T-helper 1 cell treated with Interleukin-12 subunit alpha and Interleukin-12 subunit beta and Interleukin-4 antibody, amounts not matched to agents 30 μg/mL and 1 μg/mL, for 36 hours (primary cell): ENCODE data around the gene CLASP1.
"Not testable (repeated sequence)": the region's sequence is repeated elsewhere in the genome, so short reads cannot be mapped to it uniquely, and the experiment has no call there.

ENCODE experiments used
- H3K27ac Mint-ChIP-seq: one replicate; pipeline ENCODE4 v1.8.0; 2021; ENCODE audit warnings: mild to moderate bottlenecking, mixed read lengths
- H3K27me3 Mint-ChIP-seq: one replicate; pipeline ENCODE4 v1.8.0; 2021; ENCODE audit warnings: low read depth, mixed read lengths
- H3K36me3 Mint-ChIP-seq: one replicate; pipeline ENCODE4 v1.8.0; 2021; ENCODE audit warnings: low read depth, mixed read lengths
- H3K4me1 Mint-ChIP-seq: one replicate; pipeline ENCODE4 v1.8.0; 2021; ENCODE audit warnings: low read depth, mixed read lengths
- H3K4me3 Mint-ChIP-seq: one replicate; pipeline ENCODE4 v1.8.0; 2021; ENCODE audit warnings: mild to moderate bottlenecking, moderate library complexity, mixed read lengths
- H3K9me3 Mint-ChIP-seq: one replicate; pipeline ENCODE4 v1.8.0; 2021; ENCODE audit warnings: mixed read lengths

The CLASP1 gene

DNA sequence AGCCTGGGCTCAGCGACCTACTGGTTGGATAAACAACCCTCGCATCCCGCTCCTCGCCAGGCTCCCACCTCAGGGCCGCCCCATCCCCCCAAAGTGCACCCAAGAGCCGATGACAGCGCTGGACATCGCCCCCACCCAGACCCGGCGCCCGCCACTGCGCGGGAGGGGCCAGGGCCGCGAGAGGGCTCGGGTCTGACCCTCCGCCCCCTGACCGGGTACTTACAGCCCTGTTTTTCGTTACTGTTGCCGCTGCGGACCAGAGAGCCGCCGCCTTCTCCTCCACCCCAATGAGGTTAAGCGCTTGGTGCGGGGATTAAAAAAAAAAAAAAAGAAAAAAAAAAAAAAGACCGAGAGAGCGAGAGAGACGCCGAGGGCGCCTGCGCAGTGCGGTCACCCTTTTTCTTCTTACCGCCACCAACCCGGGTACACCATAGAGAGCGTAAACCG is at the start of gene CLASP1:
TSS of gene CLASP1 (minus strand) at position 314 of the 447 bp plus-strand sequence. CDS start 43,567 bp downstream, outside the sequence.
- peaks cover 51% of the 10 kb centered on the region for H3K4me1 Mint-ChIP-seq
- H3K27me3 Mint-ChIP-seq: no peaks in the 10 kb centered on the region
- peak within 1 kb of the TSS; percentile 92 for H3K4me3 Mint-ChIP-seq
- H3K9me3 Mint-ChIP-seq: no peaks in the 10 kb centered on the region
- peak within 1 kb of the TSS; percentile 100 for H3K27ac Mint-ChIP-seq
- peaks cover 21% of the 10 kb centered on the region for H3K36me3 Mint-ChIP-seq

GRCh38 chr2:121698318-121698930 is 49.2 kb upstream of the CLASP1 start:
- Mint-ChIP-seq H3K36me3 (no peaks in the 10 kb centered on the region), H3K4me1 (peaks cover 42% of the 10 kb centered on the region), H3K4me3 (peak overlapping the region; percentile 18), H3K27ac (peak overlapping the region; percentile 77), H3K27me3 (no peaks in the 10 kb centered on the region), H3K9me3 (no peaks in the 10 kb centered on the region)

DNA sequence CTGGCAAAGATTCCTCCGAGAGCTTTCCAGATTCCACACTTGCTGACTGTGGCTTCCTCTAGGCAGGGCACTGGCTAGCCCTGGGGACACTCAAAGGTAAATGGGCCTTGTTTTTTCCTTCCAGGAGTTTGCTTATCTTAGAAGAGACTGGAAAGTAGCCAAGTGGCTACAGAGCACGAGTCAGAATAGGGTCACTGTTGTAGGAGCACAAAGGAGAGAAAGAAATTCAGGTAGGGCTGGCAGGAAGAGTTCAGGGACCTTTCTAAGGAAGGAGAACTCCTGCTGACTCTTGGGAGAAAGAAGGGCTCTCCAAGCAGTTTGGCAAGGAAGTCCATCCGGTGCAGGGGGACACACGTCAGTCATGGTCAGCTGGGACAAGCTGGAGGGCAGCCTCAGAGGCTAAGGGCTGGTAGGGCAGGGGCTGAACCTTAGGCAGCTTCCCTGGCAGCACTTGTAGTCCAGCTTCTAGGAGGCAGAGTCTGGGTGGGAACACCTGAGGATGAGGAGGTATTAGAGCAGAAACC is 47.9 kb upstream of the CLASP1 start:
- H3K4me1 Mint-ChIP-seq: peaks cover 38% of the 10 kb centered on the region
- H3K27ac Mint-ChIP-seq: no peak overlapping the region
- no peaks in the 10 kb centered on the region for H3K27me3 Mint-ChIP-seq
- H3K4me3 Mint-ChIP-seq: no peak overlapping the region
- no peaks in the 10 kb centered on the region for H3K36me3 Mint-ChIP-seq
- H3K9me3 Mint-ChIP-seq: no peaks in the 10 kb centered on the region

DNA sequence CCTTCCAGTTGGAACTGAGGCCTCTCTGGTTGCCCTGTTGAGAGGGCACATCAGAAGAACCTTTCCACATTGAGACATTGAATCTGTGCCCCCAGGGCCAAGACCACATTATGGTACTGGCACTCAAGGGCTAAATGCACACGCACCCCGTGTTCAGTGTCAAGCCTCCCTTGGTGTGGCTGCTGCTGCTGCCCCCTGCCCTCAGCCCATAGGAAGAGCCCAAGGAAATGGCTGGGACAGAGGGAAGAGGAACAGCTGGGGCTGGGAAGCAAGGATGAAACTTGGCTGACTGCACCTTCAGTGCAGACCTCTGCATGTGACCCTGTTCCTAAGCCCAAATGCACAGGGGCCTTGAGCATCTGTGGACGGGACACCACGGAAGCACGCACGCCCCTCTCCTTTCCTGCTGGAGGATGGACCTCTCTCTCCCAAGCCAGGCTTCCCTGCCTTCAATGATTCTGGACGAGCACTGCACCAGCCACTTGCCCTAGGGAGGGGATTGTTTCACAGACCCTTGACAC is 47.2 kb upstream of the CLASP1 start:
- H3K27me3 Mint-ChIP-seq: no peaks in the 10 kb centered on the region

GRCh38 chr2:121695171-121695451 is 45.8 kb upstream of the CLASP1 start:
- Mint-ChIP-seq H3K4me1 (peaks cover 20% of the 10 kb centered on the region), H3K27me3 (no peaks in the 10 kb centered on the region), H3K9me3 (no peaks in the 10 kb centered on the region), H3K36me3 (no peaks in the 10 kb centered on the region), H3K27ac (no peak overlapping the region), H3K4me3 (no peak overlapping the region)

More for the DNA sequence above, 47.2 kb upstream of the CLASP1 start:
- Mint-ChIP-seq H3K27ac (no peak overlapping the region), H3K9me3 (no peaks in the 10 kb centered on the region), H3K4me3 (no peak overlapping the region), H3K36me3 (no peaks in the 10 kb centered on the region), H3K4me1 (peaks cover 32% of the 10 kb centered on the region)

DNA sequence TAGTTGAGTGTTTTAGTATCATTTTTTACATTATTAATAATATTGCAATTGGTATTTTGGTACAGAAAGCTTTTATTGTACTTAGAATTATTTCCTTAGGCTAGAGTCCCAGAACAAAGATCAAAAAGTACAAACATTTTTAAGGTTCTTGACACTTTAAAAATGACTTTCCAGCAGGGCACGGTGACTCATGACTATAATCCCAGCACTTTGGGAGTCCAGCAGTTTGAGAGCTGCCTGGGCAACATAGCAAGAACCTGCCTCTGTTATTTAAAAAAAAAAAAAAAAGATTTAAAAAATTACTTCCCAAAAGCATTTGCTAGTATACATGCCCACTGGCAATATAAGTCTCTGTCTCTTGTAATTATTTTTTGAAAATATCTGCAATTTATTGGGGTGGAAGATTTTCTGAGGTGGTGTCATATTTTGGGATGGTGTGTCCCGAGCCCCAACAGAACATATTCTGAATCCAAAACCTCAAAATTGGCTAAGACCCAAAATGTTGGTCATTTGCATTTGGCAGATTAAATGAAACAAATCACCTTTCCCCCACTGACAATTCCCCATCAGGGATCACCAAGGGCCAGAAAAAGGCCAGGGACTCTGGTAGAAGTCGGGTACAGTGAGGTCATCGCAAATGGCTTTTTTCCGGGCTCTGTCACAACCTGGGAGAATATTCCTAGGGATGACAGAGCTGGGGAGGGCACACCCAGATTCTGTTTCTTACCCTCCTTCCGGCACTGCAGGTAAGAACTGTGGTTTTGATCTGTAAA is 45.3 kb upstream of the CLASP1 start:
- Mint-ChIP-seq H3K27me3 (no peaks in the 10 kb centered on the region), H3K36me3 (no peaks in the 10 kb centered on the region), H3K4me1 (peaks cover 15% of the 10 kb centered on the region), H3K27ac (no peak overlapping the region), H3K4me3 (no peak overlapping the region), H3K9me3 (no peaks in the 10 kb centered on the region)

DNA sequence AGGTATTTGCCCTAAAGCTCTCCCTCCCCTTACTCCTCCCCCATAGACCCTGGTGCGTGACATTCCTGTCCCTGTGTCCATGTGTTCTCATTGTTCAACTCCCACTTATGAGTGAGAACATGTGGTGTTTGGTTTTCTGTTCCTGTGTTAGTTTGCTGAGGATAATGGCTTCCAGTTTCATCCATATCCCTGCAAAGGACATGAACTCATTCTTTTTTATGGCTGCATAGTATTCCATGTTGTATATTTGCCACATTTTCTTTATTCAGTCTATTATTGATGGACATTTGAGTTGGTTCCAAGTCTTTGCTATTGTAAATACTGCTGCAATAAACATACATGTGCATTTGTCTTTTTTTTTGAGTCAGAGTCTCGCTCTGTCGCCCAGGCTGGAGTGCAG is 41.3 kb upstream of the CLASP1 start:
- not testable (repeated sequence) for H3K27ac Mint-ChIP-seq, H3K36me3 Mint-ChIP-seq, H3K27me3 Mint-ChIP-seq, H3K4me1 Mint-ChIP-seq, H3K9me3 Mint-ChIP-seq, H3K4me3 Mint-ChIP-seq

DNA sequence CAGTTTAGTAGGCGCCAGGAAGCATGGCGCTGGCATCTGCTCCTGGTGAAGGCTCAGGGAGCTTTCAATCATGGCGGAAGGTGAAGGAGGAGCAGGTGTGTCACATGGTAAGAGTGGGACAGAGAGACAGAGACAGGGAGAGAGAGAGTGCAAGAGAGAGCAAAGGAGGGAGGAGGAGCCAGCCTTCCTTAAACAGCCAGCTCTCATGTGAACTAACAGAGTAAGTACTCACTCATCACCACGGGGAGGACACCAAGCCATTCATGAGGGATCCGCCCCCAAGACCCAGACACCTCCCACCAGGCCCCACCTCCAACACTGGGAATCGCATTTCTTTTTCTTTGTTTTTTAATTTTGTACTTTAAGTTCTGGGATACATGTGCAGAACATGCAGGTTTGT is 40.8 kb upstream of the CLASP1 start:
- H3K27me3 Mint-ChIP-seq: no peaks in the 10 kb centered on the region
- H3K36me3 Mint-ChIP-seq: no peaks in the 10 kb centered on the region
- H3K9me3 Mint-ChIP-seq: peaks cover 9% of the 10 kb centered on the region
- peaks cover 2% of the 10 kb centered on the region for H3K4me1 Mint-ChIP-seq
- H3K4me3 Mint-ChIP-seq: no peak overlapping the region
- H3K27ac Mint-ChIP-seq: no peak overlapping the region

DNA sequence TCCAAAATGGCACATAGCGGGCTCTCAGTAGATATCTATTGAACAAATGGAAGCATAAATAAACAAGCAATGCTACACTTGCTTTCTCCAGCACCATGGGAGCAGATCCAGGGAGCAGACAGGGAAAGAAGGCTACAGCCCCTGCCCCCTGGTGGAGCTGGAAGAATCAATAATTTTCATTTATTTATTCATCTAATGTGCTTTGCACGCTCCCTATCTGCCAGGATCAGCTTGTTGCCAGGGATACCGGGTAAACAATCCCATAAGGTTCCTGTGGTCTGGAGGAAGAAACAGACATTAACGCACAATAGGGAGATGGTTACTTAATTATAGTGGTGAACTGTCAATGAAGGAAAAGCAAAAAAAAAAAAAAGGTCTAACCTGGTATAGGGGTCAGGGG is 40.1 kb upstream of the CLASP1 start:
- Mint-ChIP-seq H3K4me3 (no peak overlapping the region), H3K27ac (no peak overlapping the region), H3K27me3 (no peaks in the 10 kb centered on the region), H3K4me1 (peaks cover 2% of the 10 kb centered on the region), H3K9me3 (peaks cover 16% of the 10 kb centered on the region), H3K36me3 (peaks cover under 1% of the 10 kb centered on the region)

GRCh38 chr2:121688820-121689219 is 39.6 kb upstream of the CLASP1 start:
- Mint-ChIP-seq H3K27me3 (no peaks in the 10 kb centered on the region), H3K4me1 (peaks cover 2% of the 10 kb centered on the region), H3K9me3 (peaks cover 22% of the 10 kb centered on the region), H3K27ac (no peak overlapping the region), H3K36me3 (peaks cover 4% of the 10 kb centered on the region), H3K4me3 (no peak overlapping the region)

- Mint-ChIP-seq H3K36me3 (peaks cover 10% of the 10 kb centered on the region), H3K9me3 (peaks cover 37% of the 10 kb centered on the region), H3K27me3 (no peaks in the 10 kb centered on the region), H3K27ac (no peak overlapping the region), H3K4me1 (peaks cover 2% of the 10 kb centered on the region), H3K4me3 (no peak overlapping the region)
Observed at GRCh38 chr2:121686902-121687301, 37.6 kb upstream of the CLASP1 start.

GRCh38 chr2:121686218-121686617 is 37.0 kb upstream of the CLASP1 start:
- peaks cover 12% of the 10 kb centered on the region for H3K36me3 Mint-ChIP-seq
- H3K27ac Mint-ChIP-seq: no peak overlapping the region
- no peak overlapping the region for H3K4me3 Mint-ChIP-seq
- peaks cover 44% of the 10 kb centered on the region for H3K9me3 Mint-ChIP-seq
- no peaks in the 10 kb centered on the region for H3K27me3 Mint-ChIP-seq
- peaks cover 2% of the 10 kb centered on the region for H3K4me1 Mint-ChIP-seq

DNA sequence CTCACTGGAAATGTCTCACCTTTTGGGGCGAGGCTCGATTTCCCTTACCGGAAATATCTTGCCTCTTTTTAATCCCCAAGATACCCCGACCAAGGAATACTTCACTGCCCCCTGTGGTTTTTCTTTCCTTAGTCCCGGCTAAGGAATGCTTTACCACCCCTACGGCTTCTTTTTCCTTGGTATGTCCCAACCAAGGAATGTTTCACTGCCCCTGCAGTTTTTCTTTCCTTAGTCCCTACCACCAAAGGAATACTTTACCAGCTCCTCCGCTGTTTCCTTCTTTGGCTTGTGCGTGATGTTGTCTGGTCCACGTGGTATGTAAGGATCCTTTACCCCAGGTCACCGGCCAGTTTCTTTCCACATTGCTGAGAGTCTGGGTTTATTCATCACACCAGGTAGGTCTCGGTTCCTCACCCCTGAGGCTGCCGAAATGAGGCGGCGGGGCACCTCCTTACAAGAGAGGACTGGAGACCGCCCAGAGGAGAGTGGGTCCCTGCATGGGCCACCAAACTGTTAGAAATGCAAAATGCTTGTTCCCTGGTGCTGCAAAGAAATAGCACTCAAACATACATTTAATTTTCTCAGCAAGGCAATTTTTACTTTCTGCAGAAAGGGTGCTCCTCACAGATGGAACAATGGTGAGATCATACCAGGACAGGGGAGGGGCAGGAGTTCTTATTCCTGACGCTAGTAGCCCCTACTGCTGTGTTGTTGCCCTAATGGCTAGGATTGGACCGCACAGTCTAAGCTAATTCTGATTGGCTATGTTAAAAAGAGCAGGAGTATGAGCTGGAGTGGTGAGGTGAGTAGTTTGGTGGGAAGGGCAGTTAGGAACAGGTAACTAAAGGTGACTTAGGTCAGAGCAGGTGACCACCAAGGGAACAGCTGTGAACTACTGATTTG is 33.4 kb upstream of the CLASP1 start:
- H3K4me1 Mint-ChIP-seq: peaks cover 12% of the 10 kb centered on the region
- peaks cover 67% of the 10 kb centered on the region for H3K9me3 Mint-ChIP-seq
- no peak overlapping the region for H3K27ac Mint-ChIP-seq
- H3K36me3 Mint-ChIP-seq: peaks cover 16% of the 10 kb centered on the region
- no peak overlapping the region for H3K4me3 Mint-ChIP-seq
- peaks cover 9% of the 10 kb centered on the region for H3K27me3 Mint-ChIP-seq

GRCh38 chr2:121677855-121678254 is 28.6 kb upstream of the CLASP1 start:
- Mint-ChIP-seq H3K27ac (no peak overlapping the region), H3K36me3 (peaks cover 11% of the 10 kb centered on the region), H3K27me3 (peaks cover 9% of the 10 kb centered on the region), H3K4me1 (peaks cover 12% of the 10 kb centered on the region), H3K4me3 (no peak overlapping the region), H3K9me3 (peaks cover 79% of the 10 kb centered on the region)
